Measurements from ENCODE around the gene MAP3K15.

Gene MAP3K15

GRCh38 chrX:19543951-19544381 is 28.7 kb upstream of the MAP3K15 start:
- TF ChIP-seq CTCF (IDR thresholded peaks at IDR 0.05), result no peak
- DNase-seq, result no peak
- no peak overlapping the region for H3K4me3 ChIP-seq
- no peak overlapping the region for H3K27ac ChIP-seq
- no peaks in the 10 kb centered on the region for H3K9me3 ChIP-seq
- H3K4me1 ChIP-seq, result no peaks in the 10 kb centered on the region
- intact Hi-C loops (cut with DNase I; ENCODE audit: low total_unique reads), result no loop called here
- H3K36me3 ChIP-seq, result no peaks in the 10 kb centered on the region
- no peaks in the 10 kb centered on the region for H3K27me3 ChIP-seq

DNA sequence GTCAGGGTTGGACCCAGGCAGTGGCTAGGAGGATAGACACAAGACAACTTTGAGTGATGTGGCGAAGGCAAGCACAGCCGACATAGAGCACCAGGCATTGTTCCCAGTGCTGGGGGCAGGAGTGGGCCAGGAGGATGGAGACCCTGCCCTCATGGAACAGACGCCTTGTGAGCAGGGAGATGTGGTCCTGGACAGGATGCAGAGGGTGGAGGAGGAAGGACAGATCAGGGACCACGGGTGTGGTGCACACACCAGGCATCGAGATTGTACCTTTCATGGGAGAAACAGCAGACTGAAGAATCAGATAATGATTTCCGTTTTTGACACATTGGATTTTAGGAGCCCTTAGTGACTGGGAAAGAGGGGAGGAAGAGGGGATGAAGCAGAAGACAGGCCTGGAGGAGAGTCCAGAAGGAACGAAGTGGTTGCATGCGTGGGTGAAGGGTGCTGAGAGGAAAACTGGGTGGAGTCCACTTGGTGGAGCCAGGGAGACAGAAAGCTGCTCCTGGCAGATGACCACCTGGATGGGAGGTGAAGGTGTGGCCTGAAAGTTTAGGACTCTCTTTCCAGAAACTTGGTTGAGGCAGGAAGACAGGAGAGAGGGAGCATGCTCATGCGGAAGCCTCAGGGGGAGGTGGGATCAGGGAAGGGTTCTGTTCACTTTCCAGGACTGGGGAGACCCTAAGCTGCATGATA is 27.9 kb upstream of the MAP3K15 start:
- no peak overlapping the region for H3K4me3 ChIP-seq
- DNase-seq, result no peak
- no peaks in the 10 kb centered on the region for H3K9me3 ChIP-seq
- no peak for TF ChIP-seq CTCF (IDR thresholded peaks at IDR 0.05)
- H3K27me3 ChIP-seq, result no peaks in the 10 kb centered on the region
- no peak overlapping the region for H3K27ac ChIP-seq
- H3K4me1 ChIP-seq, result no peaks in the 10 kb centered on the region
- intact Hi-C loops (cut with DNase I; ENCODE audit: low total_unique reads), result no loop called here
- H3K36me3 ChIP-seq, result no peaks in the 10 kb centered on the region

DNA sequence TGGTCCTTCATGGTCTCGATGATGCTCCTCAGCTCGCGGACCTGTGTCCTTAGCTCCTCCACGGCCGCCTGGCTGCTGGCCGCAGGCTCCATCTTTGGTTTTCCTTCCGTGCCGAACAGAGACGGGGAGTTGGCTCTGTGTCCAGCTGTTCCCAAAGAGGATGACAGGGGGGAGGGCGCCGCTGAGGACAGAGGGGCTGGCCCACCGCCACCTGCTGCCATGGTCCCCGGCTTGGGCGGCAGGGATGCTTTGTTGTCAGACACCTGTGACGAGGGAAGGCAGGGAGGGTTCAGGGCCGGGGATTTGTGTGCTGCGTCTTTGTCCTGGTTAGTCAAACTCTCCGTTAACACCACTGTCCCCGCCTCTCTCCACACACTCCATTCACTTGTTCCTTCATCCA is 26.6 kb upstream of the MAP3K15 start:
- no peak for TF ChIP-seq CTCF (IDR thresholded peaks at IDR 0.05)
- no peaks in the 10 kb centered on the region for H3K4me1 ChIP-seq
- H3K36me3 ChIP-seq, result no peaks in the 10 kb centered on the region
- H3K27ac ChIP-seq, result no peak overlapping the region
- no peaks in the 10 kb centered on the region for H3K9me3 ChIP-seq
- H3K4me3 ChIP-seq, result no peak overlapping the region
- no peak for DNase-seq
- H3K27me3 ChIP-seq, result no peaks in the 10 kb centered on the region
- intact Hi-C loops (cut with DNase I; ENCODE audit: low total_unique reads), result no loop called here

GRCh38 chrX:19541196-19541595 is 25.9 kb upstream of the MAP3K15 start:
- Histone ChIP-seq H3K27ac (no peak overlapping the region), H3K4me1 (no peaks in the 10 kb centered on the region), H3K4me3 (no peak overlapping the region), H3K27me3 (no peaks in the 10 kb centered on the region), H3K36me3 (no peaks in the 10 kb centered on the region), H3K9me3 (no peaks in the 10 kb centered on the region)
- no peak for DNase-seq
- intact Hi-C loops (cut with DNase I; ENCODE audit: low total_unique reads), result no loop called here
- TF ChIP-seq CTCF (IDR thresholded peaks at IDR 0.05), result no peak

GRCh38 chrX:19540076-19540475 is 24.8 kb upstream of the MAP3K15 start:
- no peaks in the 10 kb centered on the region for H3K9me3 ChIP-seq
- intact Hi-C loops (cut with DNase I; ENCODE audit: low total_unique reads), result no loop called here

More at GRCh38 chrX:19540076-19540475, 24.8 kb upstream of the MAP3K15 start:
- Histone ChIP-seq H3K27me3 (no peaks in the 10 kb centered on the region), H3K4me3 (no peak overlapping the region), H3K4me1 (no peaks in the 10 kb centered on the region), H3K27ac (no peak overlapping the region), H3K36me3 (no peaks in the 10 kb centered on the region)
- TF ChIP-seq CTCF (IDR thresholded peaks at IDR 0.05), result no peak
- no peak for DNase-seq

Measured in tibial artery (tissue), 4 donors.